HepG2 (cell line): ENCODE measurements around the gene ANKZF1. TPM values are rescaled to one million over a fixed set of nuclear protein-coding genes. Genes with fewer than 3 reads are reported as not detected.
A peak's percentile ranks its signal among the peaks of the same experiment; 100 is the strongest.

Experiments used
- CCDC6 ChIP-seq: sonication (generic); formaldehyde crosslinking; IDR thresholded peaks from 2 replicates; pipeline ENCODE4 v1.8.1; 2022; ENCODE audit warnings: mild to moderate bottlenecking, missing genetic modification reagents, moderate library complexity
- KDM6A ChIP-seq: IDR thresholded peaks from 2 replicates; pipeline ENCODE4 v1.6.1; 2016; ENCODE audit warnings: low read depth
- NFE2L1 ChIP-seq: sonication (generic); formaldehyde crosslinking; IDR thresholded peaks from 2 replicates; pipeline ENCODE4 v1.4.0; 2020; ENCODE audit warnings: missing genetic modification reagents, mild to moderate bottlenecking, borderline replicate concordance
- NR1H2 ChIP-seq: sonication (generic); formaldehyde crosslinking; IDR thresholded peaks from 2 replicates; pipeline ENCODE4 v1.8.1; 2022; ENCODE audit warnings: low read depth, missing genetic modification reagents, borderline replicate concordance
- PTBP1 ChIP-seq: fragments of 200-400 bp; formaldehyde crosslinking; IDR thresholded peaks from 2 replicates; pipeline ENCODE4 v1.6.1; 2018; ENCODE audit warnings: low read length, low read depth; ENCODE audit not compliant: poor library complexity, severe bottlenecking
- SIX4 ChIP-seq: sonication (generic); formaldehyde crosslinking; IDR thresholded peaks from 2 replicates; pipeline ENCODE4 v1.4.0; 2020; ENCODE audit warnings: missing genetic modification reagents
- TRIM24 ChIP-seq: sonication (generic); formaldehyde crosslinking; IDR thresholded peaks from 2 replicates; pipeline ENCODE4 v1.8.0; 2022; ENCODE audit warnings: mild to moderate bottlenecking, missing genetic modification reagents
- YEATS2 ChIP-seq: sonication (generic); formaldehyde crosslinking; IDR thresholded peaks from 2 replicates; pipeline ENCODE4 v1.4.0; 2020; ENCODE audit warnings: missing genetic modification reagents, borderline replicate concordance
- ZMAT3 ChIP-seq: sonication (generic); formaldehyde crosslinking; conservative IDR thresholded peaks from 2 replicates; pipeline ENCODE4 v1.7.0; 2021; ENCODE audit warnings: missing genetic modification reagents
- ZNF207 ChIP-seq: fragments of 450-650 bp; IDR thresholded peaks from 2 replicates; pipeline ENCODE4 v1.6.1; 2016; ENCODE audit warnings: antibody characterized with exemption, borderline replicate concordance
- ZNF768 ChIP-seq: sonication (generic); formaldehyde crosslinking; IDR thresholded peaks from 2 replicates; pipeline ENCODE4 v1.4.0; 2020; ENCODE audit warnings: missing genetic modification reagents
- polyA plus RNA-seq, 8 experiments: library from polyadenylated mRNA; depleted of rRNA in 3 of 8; stranded (reverse) in 7 of 8; unstranded in 1 of 8; fragments of >200 nt; fragmentation: Illumina TruSeq in 4 of 8; extraction: Trizol in 4 of 8; gene quantifications; 2 replicates each; pipeline versions ENCODE4 v1.2.1 to v1.2.3, GENCODE V29; 2011 to 2016; ENCODE audit warnings: low read depth in 4 of 8, missing spikeins in 1 of 8, mixed read lengths in 1 of 8; ENCODE audit not compliant: insufficient read depth in 1 of 8
- total RNA-seq, 5 experiments: library from RNA; depleted of rRNA; stranded (reverse); fragments of >200 nt; fragmentation: Illumina TruSeq; extraction: Trizol; gene quantifications; 2 replicates each; pipeline ENCODE4 v1.2.3, GENCODE V29; 2016; ENCODE audit warnings: low read depth in 1 of 5
- TF ChIP-seq, protein P1 (sequence below): IDR thresholded peaks from 2 replicates; pipeline ENCODE4 v1.6.1; 2016; ENCODE audit warnings: missing biosample characterization, missing genetic modification reagents, low read depth
- TF ChIP-seq, protein P2 (sequence below): sonication (generic); formaldehyde crosslinking; IDR thresholded peaks from 2 replicates; pipeline ENCODE4 v1.5.0; 2020; ENCODE audit warnings: mild to moderate bottlenecking, missing genetic modification reagents, moderate library complexity
- TF ChIP-seq, protein P3 (sequence below): sonication (generic); formaldehyde crosslinking; IDR thresholded peaks from 2 replicates; pipeline ENCODE4 v1.4.0; 2020; ENCODE audit warnings: mild to moderate bottlenecking, missing genetic modification reagents
- TF ChIP-seq, protein P4 (sequence below): sonication (generic); formaldehyde crosslinking; IDR thresholded peaks from 2 replicates; pipeline ENCODE4 v1.4.0; 2020; ENCODE audit warnings: missing genetic modification reagents, low read depth, mild to moderate bottlenecking, borderline replicate concordance
- TF ChIP-seq, protein P5 (sequence below): sonication (generic); formaldehyde crosslinking; IDR thresholded peaks from 2 replicates; pipeline ENCODE4 v1.4.0; 2020; ENCODE audit warnings: low read depth, missing genetic modification reagents

The ANKZF1 gene
- total and polyA plus RNA-seq, 2 of the 13 experiments (the other 11 are each of a cell fraction or from before 2014, with no cell fraction given): 25.3 to 128 TPM

DNA sequence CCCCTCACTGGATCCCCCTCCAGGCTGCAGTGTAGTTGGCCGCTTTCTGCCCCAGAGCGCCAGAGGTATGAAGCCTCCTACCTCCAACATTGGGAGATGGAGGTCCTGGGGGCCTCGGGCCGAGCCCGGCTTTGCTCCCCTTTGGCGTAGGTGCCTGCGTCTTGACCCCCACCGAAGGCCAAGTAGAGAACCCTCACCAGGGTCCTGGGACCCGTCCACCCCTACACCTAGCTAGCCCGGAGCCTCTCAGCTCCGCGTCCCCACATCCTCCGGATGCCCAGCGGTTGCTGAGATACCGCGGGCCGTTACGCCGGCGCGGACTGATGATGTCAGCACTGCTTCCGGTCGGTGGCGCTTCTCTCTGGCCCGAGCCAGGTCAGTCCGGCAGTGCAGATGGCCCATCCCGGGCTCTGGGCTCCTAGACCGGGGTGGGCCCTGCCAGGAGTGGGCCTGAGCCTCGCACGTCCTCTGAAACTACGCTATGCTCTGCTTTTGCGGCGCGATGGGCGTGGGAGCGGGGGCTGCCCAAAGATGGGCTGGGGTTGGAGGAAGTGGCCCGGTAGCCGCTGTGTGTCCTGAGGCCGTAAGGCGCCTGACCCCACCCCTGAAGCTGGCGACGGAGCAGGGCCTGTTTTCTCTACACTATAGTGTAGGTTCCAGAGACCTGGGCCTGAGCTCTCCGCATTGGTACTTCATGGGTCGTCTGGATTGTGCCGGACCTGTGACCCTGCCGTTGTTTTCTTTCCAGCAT, 15.7 kb downstream of the ANKZF1 start, which contains the start of the genes GLB1L and STK16 (continued):
- TF ChIP-seq NR1H2 (CRISPR knock-in tag) (no peak; the same call in 1 of the 2 replicates), NFE2L1 (CRISPR knock-in tag) (no peak; the same call in 1 of the 2 replicates), YEATS2 (CRISPR knock-in tag) (peak; percentile 96), PTBP1 (peak; percentile 54), ZMAT3 (0 out of 2 replicates have a peak, but pooled peaks have one; percentile 58), SIX4 (0 out of 2 replicates have a peak, but pooled peaks have one; percentile 29), KDM6A (CRISPR knock-in tag) (peak; percentile 19; the same call in 1 of the 2 replicates), ZNF768 (CRISPR knock-in tag) (peak; percentile 91; the same call in 1 of the 2 replicates), CCDC6 (no peak; the same call in 1 of the 2 replicates), TRIM24 (no peak), ZNF207 (no peak)
- TF ChIP-seq, protein P1, sequence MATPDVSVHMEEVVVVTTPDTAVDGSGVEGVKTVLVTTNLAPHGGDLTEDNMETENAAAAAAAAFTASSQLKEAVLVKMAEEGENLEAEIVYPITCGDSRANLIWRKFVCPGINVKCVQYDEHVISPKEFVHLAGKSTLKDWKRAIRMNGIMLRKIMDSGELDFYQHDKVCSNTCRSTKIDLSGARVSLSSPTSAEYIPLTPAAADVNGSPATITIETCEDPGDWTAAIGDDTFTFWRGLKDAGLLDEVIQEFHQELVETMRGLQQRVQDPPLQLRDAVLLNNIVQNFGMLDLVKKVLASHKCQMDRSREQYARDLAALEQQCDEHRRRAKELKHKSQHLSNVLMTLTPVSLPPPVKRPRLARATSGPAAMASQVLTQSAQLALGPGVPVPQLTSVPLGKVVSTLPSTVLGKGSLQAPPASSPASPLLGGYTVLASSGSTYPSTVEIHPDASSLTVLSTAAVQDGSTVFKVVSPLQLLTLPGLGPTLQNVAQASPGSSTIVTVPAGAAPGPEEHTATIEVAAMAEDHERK: peak; percentile 75
- TF ChIP-seq, protein P2, sequence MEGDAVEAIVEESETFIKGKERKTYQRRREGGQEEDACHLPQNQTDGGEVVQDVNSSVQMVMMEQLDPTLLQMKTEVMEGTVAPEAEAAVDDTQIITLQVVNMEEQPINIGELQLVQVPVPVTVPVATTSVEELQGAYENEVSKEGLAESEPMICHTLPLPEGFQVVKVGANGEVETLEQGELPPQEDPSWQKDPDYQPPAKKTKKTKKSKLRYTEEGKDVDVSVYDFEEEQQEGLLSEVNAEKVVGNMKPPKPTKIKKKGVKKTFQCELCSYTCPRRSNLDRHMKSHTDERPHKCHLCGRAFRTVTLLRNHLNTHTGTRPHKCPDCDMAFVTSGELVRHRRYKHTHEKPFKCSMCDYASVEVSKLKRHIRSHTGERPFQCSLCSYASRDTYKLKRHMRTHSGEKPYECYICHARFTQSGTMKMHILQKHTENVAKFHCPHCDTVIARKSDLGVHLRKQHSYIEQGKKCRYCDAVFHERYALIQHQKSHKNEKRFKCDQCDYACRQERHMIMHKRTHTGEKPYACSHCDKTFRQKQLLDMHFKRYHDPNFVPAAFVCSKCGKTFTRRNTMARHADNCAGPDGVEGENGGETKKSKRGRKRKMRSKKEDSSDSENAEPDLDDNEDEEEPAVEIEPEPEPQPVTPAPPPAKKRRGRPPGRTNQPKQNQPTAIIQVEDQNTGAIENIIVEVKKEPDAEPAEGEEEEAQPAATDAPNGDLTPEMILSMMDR: no peak; the same call in 1 of the 2 replicates
- TF ChIP-seq, protein P3, sequence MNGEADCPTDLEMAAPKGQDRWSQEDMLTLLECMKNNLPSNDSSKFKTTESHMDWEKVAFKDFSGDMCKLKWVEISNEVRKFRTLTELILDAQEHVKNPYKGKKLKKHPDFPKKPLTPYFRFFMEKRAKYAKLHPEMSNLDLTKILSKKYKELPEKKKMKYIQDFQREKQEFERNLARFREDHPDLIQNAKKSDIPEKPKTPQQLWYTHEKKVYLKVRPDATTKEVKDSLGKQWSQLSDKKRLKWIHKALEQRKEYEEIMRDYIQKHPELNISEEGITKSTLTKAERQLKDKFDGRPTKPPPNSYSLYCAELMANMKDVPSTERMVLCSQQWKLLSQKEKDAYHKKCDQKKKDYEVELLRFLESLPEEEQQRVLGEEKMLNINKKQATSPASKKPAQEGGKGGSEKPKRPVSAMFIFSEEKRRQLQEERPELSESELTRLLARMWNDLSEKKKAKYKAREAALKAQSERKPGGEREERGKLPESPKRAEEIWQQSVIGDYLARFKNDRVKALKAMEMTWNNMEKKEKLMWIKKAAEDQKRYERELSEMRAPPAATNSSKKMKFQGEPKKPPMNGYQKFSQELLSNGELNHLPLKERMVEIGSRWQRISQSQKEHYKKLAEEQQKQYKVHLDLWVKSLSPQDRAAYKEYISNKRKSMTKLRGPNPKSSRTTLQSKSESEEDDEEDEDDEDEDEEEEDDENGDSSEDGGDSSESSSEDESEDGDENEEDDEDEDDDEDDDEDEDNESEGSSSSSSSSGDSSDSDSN: peak; percentile 96
- TF ChIP-seq, protein P4, sequence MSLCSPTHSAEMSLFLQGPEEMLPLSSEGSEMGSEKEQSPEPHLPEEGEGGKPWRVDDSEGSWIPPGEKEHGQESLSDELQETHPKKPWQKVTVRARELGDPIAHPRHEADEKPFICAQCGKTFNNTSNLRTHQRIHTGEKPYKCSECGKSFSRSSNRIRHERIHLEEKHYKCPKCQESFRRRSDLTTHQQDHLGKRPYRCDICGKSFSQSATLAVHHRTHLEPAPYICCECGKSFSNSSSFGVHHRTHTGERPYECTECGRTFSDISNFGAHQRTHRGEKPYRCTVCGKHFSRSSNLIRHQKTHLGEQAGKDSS (CRISPR knock-in tag): peak; percentile 86; the same call in 1 of the 2 replicates
- TF ChIP-seq, protein P5, sequence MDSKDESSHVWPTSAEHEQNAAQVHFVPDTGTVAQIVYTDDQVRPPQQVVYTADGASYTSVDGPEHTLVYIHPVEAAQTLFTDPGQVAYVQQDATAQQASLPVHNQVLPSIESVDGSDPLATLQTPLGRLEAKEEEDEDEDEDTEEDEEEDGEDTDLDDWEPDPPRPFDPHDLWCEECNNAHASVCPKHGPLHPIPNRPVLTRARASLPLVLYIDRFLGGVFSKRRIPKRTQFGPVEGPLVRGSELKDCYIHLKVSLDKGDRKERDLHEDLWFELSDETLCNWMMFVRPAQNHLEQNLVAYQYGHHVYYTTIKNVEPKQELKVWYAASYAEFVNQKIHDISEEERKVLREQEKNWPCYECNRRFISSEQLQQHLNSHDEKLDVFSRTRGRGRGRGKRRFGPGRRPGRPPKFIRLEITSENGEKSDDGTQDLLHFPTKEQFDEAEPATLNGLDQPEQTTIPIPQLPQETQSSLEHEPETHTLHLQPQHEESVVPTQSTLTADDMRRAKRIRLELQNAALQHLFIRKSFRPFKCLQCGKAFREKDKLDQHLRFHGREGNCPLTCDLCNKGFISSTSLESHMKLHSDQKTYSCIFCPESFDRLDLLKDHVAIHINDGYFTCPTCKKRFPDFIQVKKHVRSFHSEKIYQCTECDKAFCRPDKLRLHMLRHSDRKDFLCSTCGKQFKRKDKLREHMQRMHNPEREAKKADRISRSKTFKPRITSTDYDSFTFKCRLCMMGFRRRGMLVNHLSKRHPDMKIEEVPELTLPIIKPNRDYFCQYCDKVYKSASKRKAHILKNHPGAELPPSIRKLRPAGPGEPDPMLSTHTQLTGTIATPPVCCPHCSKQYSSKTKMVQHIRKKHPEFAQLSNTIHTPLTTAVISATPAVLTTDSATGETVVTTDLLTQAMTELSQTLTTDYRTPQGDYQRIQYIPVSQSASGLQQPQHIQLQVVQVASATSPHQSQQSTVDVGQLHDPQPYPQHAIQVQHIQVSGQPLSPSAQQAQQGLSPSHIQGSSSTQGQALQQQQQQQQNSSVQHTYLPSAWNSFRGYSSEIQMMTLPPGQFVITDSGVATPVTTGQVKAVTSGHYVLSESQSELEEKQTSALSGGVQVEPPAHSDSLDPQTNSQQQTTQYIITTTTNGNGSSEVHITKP (CRISPR knock-in tag): peak; percentile 83
